CD4-positive, alpha-beta T cell treated with Interleukin-17A for 4 hours (primary cell): ENCODE measurements around the gene VARS2.
A peak's percentile ranks its signal among the peaks of the same experiment; 100 is the strongest.
"Not testable (repeated sequence)": the region's sequence is repeated elsewhere in the genome, so short reads cannot be mapped to it uniquely, and the experiment has no call there.

Experiments used
- DNase-seq: peaks from one replicate; pipeline ENCODE4 v3.0.0-alpha.2; 2020; ENCODE audit warnings: mixed read lengths

VARS2 gene

DNA sequence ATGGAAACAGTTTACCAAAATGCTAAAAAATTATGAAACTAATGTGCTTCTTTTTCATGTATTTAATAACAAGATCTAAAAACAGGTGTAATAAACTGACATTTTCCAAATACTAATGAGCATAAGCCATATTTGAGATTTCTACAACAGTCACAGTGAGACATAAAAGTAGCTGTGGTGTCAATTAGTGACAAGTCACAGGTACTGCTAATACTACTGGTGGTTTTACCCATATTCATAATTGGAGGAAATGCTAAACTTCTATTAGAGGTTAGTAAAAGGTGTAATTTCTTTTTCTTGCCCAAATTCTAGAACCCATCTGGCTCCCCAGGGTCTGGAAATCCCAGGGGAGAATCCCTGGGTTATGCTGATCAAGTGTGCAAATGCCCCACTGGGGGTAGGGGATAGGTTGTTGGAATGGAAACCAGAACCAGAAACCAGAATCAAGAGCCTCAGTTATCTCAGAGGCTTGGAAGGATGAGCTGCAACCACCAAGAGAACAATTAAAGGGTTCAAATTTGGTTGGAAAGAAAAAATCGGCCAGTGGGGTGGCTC is 13.1 kb upstream of the VARS2 start:
- DNase-seq: no peak

- DNase-seq: no peak
Measured at GRCh38 chr6:30901436-30901835, 12.6 kb upstream of the VARS2 start.

GRCh38 chr6:30902196-30902595 is 11.8 kb upstream of the VARS2 start:
- not testable (repeated sequence) for DNase-seq

GRCh38 chr6:30902709-30903108 is 11.3 kb upstream of the VARS2 start:
- no peak for DNase-seq

DNA sequence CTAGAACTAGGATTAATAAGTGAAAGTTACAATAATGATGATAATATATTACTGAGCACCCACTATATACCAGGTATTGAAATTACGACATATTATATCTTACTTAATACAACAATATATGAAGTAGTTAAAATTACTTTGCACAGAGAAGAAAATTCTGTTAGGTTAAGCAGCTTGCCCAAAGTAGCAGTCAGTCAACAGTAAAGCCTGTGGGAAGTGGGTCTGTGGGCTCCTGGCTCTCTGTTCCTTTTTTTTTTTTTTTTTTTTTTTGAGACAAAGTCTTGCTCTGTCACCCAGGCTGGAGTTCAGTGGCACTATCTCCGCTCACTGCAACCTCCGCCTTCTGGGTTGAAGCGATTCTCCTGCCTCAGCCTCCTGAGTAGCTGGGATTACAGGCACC is 10.8 kb upstream of the VARS2 start:
- DNase-seq: no peak

- DNase-seq: not testable (repeated sequence)
Measured at GRCh38 chr6:30907290-30907757, 6.7 kb upstream of the VARS2 start.

- DNase-seq: peak; percentile 95
Measured at GRCh38 chr6:30907758-30908591, 6.1 kb upstream of the VARS2 start, which contains the start of gene GTF2H4. Gene GTF2H4 (plus strand): TSS chr6:30908207.

- DNase-seq: no peak
Measured at GRCh38 chr6:30908700-30909099, 5.3 kb upstream of the VARS2 start.

DNA sequence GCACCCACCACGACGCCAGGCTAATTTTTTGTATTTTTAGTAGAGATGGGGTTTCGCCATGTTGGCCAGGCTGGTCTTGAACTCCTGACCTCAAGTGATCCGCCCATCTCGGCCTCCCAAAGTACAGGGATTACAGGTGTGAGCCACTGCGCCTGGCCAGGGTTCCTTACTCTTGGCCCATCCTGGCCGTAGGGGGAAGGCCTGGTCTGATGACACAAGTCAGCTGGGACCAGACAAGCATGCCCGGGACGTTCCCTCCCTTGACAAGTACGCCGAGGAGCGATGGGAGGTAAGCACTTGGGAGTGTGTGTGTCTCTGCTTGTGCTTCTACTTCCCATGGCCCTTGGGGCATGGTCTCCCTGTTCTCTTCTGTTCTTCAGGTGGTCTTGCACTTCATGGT is 3.6 kb upstream of the VARS2 start:
- DNase-seq: not testable (repeated sequence)

GRCh38 chr6:30912746-30913520 is 1.1 kb upstream of the VARS2 start:
- no peak for DNase-seq

- no peak for DNase-seq
Measured at GRCh38 chr6:30913721-30914075, 340 bp upstream of the VARS2 start.

DNA sequence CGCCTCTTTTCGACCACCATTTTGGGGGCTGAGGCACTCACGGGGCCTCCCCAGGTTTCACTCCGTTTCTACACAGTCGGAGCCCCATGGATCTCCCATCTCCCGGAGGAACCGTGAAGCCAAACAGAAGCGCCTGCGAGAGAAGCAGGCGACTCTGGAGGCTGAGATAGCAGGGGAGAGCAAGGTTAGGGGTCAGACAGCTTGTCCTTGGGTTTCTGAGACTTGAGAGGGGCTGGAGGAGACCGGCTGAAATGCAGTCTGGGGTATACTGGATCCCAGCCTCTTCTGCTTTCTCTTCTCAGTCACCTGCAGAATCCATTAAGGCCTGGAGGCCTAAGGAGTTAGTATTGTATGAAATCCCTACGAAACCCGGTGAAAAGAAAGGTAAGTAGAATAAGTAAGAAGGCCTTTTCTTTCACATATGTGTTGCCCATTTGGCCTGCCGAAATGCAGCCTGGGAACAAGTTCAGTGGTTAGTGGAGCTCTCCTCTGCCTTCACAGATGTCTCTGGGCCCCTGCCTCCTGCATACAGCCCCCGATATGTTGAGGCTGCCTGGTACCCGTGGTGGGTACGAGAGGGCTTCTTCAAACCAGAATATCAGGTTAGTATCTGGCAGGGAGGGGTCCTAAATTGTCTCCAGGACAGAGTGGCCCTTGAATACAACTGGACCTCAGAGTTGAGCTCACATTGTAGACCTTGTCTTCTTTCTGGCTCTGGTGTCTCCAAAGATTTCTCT is 984 bp downstream of the VARS2 start:
- DNase-seq: no peak

DNA sequence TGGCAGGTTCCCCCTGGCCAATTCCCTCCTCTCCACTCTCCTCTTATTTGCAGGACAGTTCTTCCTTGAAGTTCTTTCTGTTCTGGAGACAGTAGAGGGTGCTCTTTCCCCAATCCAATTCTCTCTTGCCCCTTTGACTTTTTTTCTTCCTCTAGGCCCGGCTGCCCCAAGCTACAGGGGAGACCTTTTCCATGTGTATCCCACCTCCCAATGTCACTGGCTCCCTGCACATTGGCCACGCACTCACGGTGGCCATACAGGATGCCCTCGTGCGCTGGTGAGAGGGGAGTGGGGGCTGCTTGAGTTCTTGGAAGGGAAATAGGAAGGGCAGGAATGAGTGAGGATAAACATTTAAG is 1.5 kb downstream of the VARS2 start:
- peak; percentile 17 for DNase-seq

GRCh38 chr6:30917041-30917440 is 3.0 kb downstream of the VARS2 start:
- DNase-seq: no peak

GRCh38 chr6:30917487-30917886 is 3.4 kb downstream of the VARS2 start:
- DNase-seq: no peak

GRCh38 chr6:30918670-30919069 is 4.6 kb downstream of the VARS2 start:
- no peak for DNase-seq

DNA sequence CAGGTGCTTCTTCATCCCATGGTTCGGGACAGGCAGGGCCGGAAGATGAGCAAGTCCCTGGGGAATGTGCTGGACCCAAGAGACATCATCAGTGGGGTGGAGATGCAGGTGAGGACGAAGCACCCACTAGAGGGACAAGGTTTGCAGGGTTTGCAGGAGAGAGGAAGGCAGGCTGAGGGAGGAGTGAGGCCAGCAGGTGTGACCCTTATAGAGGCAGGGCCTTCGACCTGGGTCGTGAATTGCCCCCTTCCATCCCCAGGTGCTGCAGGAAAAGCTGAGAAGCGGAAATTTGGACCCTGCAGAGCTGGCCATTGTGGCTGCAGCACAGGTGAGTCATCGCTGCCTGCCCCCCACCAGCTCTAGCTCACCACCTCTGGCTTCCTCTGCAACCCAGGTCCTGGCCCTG is 8.4 kb downstream of the VARS2 start:
- DNase-seq: no peak

DNA sequence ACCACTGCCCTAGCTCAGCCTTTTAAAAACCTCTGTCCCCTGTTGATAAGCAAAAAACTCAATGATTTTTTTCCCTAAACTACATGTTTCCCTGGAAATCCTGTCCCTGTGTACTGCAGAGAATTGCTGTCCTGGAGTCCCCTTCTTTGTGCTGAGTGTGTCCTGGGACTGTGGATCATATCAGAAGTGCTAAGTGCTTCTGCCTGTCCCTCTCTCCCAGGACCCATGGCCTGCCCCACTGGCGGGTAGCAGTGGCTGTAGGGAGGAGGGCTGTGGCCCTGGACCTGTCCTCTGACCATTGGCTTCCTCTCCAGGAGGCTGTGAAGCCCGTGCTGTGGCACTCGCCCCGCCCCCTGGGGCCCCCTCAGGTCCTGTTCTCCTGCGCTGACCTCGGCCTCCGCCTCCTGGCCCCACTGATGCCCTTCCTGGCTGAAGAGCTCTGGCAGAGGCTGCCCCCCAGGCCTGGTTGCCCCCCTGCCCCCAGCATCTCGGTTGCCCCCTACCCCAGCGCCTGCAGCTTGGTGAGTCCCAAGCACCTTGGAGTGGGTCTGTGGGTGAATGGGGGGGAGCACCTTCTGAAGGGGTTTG is 10.1 kb downstream of the VARS2 start:
- not testable (repeated sequence) for DNase-seq

DNA sequence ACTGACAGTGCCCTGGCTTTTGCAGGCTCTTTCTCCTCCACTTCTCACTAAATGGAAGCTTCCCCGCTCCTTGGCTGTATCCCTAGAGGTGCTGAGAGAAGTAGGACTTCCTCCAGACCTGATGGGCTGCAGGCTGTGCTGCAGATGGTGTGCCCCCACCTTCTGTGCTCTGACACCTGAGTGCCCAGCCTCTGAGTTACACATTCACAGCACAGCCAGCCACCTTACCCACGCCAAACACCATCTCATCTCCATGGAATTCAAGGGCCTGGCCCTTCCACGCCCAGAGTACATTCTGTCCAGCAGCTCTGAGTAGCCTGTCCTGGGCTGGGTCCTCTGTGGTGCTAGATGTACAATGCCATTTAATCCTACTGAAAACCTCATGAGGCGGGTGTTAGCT is 12.6 kb downstream of the VARS2 start:
- DNase-seq: no peak

- not testable (repeated sequence) for DNase-seq
Measured at GRCh38 chr6:30927080-30927479, 13.0 kb downstream of the VARS2 start.

DNA sequence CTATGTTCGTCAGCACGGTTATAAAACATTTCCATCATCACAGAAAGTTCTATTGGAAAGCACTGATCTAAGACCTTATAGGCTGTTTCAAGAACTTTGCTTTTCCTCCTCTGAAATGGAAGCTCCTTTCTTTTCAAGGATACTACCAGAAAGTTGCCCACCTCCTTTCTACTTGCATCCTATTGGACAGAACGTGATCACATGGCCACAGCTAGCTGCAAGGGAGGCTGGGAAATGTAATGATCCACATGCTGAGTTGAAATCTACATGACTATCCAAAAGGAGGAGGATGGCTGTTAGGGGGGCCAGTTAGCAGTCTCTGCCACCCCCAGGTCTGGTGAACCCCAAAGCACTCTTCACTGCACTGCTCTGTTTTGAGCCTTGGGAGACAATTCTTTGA is 14.6 kb downstream of the VARS2 start:
- DNase-seq: no peak

- no peak for DNase-seq
Measured at GRCh38 chr6:30930506-30930905, 16.5 kb downstream of the VARS2 start.

DNA sequence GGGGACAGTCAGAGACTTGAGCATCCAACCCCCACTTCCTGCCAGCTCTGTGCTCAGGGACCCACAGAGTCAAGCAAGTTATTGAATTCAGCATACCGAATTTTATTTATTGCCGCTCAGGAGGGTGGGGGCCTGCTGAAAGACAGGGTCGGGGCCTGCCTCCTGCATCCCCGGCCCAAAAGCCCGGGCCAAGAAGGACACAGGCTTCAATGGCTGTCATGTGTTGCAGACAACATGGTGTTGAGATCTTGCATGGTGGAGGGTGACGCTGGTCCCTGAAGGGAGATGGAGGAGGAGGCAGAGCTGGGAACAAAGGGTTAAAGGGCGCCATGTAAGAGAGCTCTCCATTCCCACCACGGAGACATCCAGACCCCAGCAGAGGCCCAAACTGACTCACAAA is 17.2 kb downstream of the VARS2 start:
- DNase-seq: no peak
